ENCODE data around the gene ATP2B1.

The ATP2B1 gene

DNA sequence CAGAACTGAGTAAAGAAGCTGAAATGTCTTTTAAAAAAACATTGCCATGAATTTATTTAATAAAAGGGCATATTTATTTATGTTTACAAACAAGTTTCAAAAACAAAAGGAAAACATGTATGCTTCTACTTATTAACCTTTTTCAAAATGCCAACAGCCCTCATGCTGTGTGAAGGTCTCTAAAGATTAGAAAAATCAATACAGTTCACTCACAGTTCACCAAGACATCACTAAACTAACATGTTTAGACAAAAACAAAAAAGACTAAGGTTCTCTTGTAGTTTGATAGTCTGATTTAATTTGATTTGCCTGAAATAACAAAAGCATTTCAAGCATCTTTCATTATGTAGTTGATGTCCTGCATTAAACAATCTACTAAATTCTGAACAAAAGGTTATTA lies 118.9 kb downstream of the ATP2B1 start:
- DNase-seq (ENCODE audit: low read depth in 2 of 2): no peak

DNA sequence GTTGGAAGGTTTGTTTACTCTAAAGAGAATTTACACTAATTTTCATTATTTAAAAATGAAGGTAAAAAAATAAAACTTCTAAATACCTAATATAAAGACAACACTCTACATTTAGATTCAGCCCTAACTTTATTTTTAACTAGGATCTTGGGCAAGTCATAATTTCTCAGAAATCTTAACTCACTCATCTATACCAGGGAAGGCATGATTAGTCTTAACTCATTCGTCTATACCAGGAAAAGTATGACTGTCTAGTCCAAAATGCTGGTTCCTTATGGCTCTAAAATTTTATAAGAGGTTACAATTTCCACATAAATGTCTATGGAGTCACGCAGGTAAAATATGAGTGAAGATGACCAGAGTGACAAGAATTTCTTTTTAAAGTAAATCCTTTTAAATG lies 130.1 kb downstream of the ATP2B1 start:
- no peak for DNase-seq (ENCODE audit: low read depth in 2 of 2)

DNA sequence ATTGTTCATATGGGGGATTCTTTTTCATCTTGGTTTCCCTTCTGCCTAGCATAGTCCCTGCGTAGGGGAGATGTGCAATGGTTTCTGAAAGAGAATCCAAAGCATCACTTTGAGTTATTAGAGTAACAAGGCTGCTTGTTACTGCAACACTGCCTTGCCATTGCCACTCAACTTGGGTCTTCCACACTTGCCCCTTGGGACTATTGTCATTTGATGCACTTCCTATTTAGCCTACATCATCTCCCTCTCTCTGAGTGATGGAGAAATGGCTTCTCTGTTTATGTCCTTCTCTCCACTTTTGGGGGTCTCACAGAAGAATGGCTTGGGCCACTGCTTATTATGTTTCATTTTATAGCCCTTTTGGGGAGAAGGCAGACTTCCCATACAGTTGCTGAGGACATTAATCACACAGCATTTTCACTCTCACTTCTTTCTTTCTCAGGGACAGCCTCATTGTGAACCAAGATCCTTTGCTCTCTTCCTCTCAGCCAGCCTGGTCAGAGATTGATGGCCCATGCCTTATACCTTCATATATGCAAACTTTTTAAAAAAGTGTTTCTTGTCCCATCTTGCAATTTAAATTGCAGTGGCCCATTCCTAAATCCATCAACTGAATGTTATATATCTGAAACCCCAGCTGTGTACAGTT lies 131.9 kb downstream of the ATP2B1 start:
- no peak for DNase-seq (ENCODE audit: low read depth in 2 of 2)

DNA sequence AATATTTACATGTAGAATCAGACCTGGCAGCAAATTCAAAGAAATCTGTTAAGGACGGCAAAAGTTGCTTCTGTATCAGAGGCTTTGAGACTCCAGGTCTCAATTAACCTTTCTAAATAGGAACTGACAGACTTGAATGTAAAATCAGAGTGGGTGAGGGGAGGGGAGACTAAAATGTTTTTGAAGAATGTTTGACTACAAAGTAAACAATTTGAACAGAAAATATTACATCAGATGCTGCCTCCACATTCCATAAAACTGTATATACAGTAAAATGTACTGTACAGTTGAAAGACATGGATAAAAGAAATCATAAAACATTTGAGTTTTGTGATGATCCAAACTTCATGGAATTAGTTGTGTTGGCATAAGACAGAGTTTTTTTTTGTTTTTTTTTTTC lies 133.3 kb downstream of the ATP2B1 start:
- DNase-seq (ENCODE audit: low read depth in 2 of 2): no peak

DNA sequence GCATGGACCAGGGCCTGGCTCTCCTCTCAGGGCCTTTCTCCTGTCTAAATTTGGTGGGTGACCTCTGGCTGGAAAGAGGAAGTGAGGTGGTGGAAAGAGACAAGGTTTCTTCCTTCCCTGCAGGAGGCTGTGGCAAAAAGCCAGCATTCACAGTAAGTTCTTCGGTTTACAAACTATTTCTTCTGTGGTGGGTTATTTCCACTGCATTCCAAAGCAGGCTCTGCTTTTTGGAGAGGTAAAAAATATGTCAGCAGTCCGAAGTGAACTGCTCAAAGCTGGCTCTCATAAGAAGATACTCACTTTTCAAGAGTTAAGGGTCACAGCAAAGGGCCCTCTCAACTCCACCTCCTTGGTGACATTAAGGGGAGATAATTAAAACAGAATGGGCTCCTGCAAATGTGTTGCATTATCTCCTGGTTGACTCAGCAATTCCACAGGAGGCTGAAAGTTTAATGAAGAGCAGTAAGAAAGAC lies 133.9 kb downstream of the ATP2B1 start:
- DNase-seq (ENCODE audit: low read depth in 2 of 2): no peak

DNA sequence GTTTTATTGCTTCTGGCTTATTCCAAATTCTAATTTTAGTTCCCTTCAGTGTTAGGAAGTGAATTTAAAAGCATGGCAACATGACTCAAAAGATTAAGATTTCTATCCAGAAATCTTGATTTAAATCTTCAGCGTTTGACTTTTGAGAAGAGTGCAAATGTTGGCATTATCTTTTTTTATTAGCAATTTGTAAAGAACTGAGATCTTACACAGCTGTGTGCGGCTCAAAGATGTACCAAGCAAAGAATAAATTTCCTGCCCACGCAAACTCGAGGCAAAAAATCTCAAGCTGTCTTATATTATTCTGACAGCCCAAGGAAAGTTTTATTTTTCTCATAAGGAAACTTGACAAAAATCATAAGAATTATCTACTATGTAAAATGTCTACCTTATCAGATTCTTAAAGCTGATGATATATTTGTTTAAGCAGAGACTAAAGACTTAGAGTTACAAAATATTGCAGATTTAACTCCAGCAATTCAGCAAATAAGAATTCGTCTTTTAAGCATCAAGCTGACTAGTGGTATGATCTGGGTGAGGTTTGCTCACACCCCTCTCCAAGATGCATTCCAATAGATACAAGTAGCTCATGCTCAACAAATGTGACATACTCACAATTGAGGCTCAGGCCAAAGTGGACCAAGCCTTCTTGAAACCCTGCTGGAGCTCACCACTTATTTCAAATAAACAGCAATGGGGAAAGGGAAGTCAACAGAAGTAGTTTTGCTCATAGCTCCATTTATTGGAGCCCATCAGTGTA lies 135.4 kb downstream of the ATP2B1 start:
- DNase-seq (ENCODE audit: low read depth in 2 of 2): no peak

DNA sequence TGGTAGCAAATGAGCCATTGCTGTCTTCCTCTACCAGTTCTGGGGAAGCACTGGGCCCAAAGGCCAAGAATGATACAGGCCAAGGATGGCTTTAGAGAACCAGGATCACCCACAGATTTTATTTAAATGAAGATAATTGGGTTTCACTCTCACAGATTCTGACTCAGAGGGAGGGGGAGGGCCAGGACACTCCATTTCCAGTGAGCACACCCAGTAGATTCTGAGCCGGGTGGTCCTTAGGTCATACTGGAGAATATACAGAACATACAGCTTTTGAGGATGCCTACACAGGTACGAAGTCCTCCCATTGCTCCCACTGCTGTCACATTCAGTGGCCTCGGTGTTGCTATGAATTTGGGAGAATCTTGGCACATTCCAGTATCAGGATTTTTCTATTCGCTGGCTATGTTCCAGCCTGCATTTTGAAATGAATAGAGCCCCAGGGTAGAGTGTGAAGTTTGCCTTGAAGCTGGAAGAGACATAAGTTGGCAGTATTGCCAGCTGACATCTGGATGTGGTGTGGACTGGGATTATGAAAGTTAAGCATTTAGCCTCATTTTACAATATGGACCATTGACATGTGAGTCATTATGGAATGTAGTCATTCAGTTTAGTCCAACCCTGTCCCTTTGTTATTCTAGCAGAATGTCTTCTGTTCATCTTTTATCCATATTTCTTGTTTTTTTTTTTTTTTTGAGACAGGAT lies 137.0 kb downstream of the ATP2B1 start:
- DNase-seq (ENCODE audit: low read depth in 2 of 2): no peak

DNA sequence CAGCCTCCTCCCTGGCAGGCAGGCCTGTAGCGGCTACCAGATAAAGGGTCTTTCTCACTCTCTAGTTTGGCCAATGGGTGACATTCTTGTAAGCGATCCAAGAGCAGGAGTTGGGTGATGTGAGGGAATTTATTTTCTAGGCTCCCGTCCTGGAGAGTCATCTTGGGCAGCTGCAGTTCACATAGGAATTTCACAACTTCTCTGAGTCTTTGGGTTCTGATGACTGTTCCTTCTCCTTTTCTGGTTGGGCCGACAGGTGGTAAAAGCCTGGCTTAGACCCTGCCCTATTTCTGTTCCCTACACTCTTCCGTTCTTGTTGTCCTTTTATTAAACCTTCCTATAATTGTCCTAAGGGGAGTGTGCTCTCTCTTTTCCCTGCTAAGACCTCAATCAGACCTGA lies 140.2 kb downstream of the ATP2B1 start:
- no peak for DNase-seq (ENCODE audit: low read depth in 2 of 2)

DNA sequence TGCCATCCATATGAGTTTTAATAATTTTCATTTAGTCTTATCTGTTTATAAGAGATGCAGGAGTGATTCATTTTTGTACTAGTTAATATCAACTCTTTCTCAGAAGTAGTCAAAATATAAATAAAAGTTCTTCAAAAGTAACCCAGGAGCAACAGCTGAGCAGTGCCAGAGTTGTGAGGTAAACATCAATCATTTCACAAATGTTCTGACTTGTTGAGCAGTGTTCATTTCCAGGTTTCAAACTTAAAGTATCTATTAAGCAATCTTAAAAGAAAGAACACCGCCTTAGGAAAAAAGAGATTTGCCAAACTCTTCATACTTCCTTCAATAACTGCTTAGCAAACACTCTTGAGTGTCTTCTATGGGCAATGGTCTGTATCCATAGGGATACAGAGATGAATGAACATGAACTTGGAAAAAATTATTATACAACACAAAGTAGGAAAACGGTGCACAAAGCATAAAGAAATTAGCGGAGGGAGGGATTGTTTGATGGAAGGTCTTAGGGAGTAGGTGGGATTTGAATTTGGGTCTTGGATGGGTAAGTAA lies 140.9 kb downstream of the ATP2B1 start:
- DNase-seq (ENCODE audit: low read depth in 2 of 2): no peak

DNA sequence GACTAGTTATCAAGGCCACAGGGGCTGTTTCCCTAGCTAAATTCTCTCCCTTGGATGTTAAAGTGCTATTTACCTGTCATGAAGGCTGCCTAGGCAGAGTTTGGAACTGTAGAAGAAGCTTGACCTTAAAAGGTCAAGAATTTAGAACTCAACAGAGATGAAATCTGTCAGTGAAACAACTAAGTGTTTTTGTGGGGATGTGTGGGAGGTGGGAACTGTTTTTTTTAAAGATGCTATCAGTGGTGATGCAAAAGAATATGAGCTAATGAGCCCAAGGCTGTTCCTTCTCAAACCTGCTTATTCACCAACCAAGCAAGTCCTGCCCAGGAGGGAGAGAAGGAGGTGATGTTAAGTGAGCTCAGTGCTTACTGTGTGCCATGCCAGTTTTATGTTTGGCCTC lies 142.0 kb downstream of the ATP2B1 start:
- DNase-seq (ENCODE audit: low read depth in 2 of 2): no peak

DNA sequence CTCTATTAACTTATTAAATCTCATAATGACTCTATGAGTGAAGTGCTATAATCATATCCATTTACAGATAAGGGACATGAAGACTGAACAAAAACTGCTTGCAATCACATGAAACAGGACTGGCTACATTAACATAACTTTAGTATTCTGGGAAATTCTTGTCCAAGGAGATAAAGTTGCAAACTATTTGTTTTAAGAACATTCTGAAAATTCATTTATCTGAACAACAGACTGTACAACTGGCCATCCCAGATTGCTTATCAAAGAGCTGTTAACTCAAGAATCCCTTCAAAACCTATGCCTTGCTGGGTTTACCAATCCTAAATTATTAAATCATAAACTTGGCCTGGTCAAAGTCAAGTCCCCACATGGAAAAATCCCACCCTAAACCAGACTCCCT lies 143.6 kb downstream of the ATP2B1 start:
- no peak for DNase-seq (ENCODE audit: low read depth in 2 of 2)

DNA sequence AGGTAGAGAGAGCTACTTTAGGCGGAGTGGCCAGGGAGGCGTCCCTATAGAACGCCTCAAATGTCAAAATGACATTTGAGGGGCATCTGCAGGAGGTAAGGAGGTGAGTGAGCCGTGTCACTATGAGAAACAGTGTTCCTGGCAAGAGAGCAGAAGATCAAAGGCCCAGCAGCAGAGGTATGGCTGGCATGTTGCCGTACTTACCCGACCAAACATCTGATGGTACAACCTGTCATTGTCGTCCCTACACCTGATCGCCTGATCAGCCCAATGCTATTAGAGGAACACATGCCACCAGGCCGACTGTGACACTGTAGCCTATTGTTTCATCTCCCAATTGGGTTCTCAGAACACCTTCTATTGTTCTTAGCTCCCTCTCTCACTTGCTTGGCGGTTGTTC lies 148.9 kb downstream of the ATP2B1 start:
- no peak for DNase-seq (ENCODE audit: low read depth in 2 of 2)

DNA sequence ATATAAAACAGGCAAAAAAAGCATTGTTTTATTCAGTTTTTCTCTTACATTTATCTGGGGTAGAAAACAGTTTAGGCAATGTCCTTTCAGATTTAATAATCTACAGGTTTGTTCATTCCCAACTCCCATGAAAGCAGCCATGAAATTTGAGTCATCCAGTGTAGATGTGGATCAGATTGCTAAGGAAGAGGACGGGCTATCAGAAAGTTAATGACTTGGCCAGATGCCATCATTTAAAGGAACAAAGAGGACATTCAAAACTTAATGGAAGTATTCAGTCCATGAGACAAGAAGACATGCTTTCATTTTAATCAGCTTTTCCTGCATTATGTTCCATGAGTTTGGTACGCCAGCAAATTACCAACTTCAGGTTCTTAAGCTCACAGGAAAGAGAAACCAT lies 151.7 kb downstream of the ATP2B1 start:
- no peak for DNase-seq (ENCODE audit: low read depth in 2 of 2)

DNA sequence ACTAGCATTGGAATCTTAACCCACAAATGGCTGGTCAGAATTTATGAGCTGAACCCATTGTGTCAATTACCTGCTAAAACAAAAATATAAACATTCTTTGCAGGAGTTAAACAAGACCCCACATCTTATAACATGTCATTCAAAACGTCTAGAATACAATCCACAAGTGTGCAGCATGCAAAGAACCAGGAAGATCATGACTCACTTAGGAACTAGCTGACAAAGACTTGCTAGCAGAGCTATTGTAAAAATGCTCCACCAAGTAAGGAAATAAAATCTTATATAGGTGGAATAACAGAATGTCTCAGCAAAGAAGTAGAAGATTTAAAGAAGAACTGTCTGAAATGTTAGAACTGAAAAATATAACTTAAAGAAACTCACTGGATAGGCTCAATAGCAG lies 156.3 kb downstream of the ATP2B1 start:
- DNase-seq (ENCODE audit: low read depth in 2 of 2): no peak

DNA sequence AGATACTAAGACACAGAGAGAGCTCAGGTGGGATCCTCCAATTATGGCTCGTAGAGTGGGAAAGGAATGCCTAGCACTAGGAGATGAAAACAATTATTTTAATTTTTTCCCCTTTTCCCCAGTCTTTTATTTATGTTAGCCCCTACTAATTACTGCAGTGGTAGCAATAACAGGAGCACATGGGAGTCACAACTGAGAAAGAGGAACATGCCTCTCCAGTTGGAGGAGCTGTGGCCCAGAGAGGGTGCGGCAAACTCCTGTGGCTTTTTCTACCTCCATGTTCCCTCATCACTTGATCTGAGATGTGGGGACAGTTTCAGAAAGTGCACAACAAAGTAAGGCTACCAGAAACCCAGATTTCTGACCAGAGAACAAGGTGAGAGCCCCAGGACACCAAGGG lies 156.9 kb downstream of the ATP2B1 start:
- DNase-seq (ENCODE audit: low read depth in 2 of 2): no peak

DNA sequence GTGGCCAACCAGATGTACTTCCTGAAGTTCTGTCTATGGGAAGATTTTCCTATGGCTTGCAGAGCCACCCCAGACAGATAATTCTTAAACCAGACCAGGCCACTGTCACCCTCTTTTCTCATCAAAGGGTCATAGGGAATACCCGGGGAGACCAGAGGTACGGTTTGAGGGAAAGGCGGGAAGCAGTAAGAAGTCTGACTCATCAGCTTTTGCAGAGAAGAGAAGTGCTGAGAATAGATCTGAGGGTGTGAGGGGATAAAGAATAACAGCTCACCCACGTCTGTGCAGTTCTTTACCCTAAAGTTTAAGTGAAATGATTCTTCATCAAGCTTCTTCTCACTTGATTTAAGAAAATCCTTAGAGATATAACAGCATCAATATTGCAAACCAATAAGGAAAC lies 161.5 kb downstream of the ATP2B1 start:
- no peak for DNase-seq (ENCODE audit: low read depth in 2 of 2)

DNA sequence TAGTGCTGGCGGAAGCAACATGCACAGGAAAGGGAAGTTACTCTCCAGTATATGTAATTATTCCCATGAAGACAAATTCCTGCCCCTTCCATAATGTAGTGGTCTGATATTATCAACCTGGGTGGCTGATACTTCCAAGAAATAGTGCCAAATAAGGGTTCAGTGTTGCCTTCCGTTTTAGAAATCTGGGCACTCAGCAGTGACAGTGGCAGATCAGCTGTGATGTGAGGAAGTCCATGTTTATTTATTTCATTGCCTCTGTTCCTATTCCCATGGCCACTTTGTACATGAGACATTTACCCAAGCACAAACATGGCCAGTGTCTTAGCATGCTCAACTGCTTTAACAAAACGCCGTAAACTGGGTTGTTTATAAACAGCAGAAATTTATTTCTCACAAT lies 162.5 kb downstream of the ATP2B1 start:
- DNase-seq (ENCODE audit: low read depth in 2 of 2): no peak

DNA sequence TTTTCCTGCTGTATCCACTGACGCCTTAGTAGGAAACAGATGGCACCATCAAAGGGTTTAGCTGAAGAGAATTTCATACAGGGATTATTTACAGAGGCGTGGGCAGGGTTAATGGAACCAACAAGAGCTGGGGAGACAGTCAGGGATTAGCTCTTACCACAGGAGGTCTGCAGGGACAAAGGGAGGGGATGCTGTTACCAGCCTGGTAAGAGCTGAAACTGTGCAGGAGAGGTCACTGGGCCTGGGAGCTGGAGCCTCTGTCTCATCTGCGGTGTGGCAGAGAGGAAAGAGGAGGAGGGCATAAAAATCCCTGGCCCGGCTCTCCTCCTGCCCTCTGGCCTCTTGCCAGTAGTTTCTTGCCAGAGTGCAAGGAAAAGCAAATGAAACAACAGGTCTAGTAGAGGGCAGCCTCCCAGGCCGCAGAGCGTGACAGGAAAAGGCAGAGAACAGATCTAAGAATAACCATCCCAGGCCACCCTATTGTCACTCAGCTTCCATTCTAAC lies 163.9 kb downstream of the ATP2B1 start:
- DNase-seq (ENCODE audit: low read depth in 2 of 2): no peak

DNA sequence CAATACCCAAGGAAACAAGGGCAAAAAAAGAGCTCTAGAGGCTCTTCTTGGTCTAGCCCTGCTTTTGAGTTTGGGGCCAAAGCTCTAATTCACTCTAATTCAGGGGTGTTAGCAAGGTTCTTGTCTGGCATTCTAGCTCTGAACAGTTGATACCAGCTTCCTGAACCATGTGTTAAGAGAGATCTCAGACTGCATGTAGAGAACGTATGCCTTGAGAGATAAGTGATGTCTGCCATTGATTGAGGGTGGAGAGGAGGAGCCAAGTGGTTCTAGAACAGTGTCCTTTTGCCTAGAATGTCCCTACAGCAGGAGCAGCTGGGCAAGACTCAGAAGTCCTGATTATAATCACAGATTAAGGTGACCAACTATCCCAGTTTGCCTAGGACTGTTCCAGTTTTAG lies 164.6 kb downstream of the ATP2B1 start:
- DNase-seq (ENCODE audit: low read depth in 2 of 2): no peak

DNA sequence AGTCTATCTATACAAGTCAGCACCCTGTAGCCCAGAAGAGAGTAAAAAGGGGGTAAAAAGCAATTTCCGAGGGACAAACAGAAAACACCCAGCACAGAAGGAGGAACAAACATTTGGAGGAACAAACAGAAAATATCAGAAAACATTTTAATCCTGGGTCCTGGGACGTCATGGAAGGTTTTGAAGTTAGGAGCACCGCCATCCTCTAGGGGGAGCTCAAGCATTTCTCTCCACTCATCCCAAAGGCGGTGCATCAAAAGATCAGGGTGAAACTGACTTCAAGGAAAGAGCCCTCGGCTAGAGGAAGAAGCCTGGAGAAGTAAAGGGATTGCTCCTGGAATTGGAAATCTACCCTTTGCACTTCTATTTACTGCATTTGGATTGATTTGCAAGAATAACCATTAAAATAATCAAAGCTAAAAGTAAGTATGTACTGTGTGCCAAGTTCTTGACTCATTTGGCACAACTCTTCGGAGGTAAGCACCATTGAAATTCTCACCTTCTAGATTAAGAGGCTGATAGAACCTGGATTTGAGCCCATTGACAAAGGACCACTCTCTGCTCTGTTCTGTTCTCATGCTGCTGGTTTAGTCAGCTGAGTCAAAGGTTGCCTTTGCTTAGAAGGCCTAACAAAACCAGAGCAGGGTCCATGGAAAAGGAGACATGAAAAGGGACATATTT lies 165.6 kb downstream of the ATP2B1 start:
- peak in 1 of 2 donors; percentile 18 for DNase-seq (ENCODE audit: low read depth in 2 of 2)

DNA sequence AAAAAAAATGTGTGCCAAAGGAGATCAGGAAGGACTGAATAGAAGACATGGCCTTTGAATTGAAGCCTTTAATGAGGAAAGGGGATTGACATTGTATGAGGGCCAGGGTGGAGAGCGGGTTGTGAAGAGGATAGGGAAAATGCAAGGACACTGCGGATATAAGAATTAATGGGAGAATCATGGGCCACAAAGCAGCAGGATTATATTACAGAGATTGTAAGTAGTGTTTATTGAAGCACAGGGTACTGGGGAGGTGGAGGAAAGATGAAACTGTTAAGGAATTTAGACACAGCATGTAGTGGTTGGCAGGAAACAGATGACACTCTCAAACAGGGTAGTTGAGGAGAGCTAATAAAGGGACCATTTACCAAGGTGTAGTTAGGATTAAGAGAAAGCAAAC lies 166.4 kb downstream of the ATP2B1 start:
- no peak for DNase-seq (ENCODE audit: low read depth in 2 of 2)

DNA sequence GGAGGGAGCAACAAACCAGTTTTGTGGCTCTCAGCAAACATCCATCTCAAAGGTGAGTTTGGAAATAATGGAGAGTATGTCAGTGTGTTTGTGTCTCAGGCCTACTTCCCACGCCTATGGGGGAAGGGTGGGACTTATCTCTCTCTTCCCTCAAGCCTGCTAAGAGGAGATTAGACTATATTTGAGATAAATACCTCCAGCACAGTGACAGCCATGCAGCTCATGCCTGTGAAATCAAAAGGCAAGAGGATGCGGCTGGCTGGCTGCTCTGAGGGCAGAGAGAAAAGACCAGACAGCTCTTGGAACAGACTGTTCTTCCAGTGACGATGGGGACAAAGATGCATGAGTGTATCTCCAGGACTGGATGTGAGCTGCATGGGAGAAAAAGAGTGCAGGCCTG lies 168.1 kb downstream of the ATP2B1 start:
- no peak for DNase-seq (ENCODE audit: low read depth in 2 of 2)

Data from stimulated activated CD8-positive, alpha-beta memory T cell treated with anti-CD3 and anti-CD28 coated beads, Interleukin-15, amount 100 ng/mL, for 4 hours (primary cell).